ENCODE data around the gene GRSF1. TPM values are rescaled to one million over a fixed set of nuclear protein-coding genes. Genes with fewer than 3 reads are reported as not detected.
"Not testable (repeated sequence)": the region's sequence is repeated elsewhere in the genome, so short reads cannot be mapped to it uniquely, and the experiment has no call there.

Gene GRSF1
- total RNA-seq, 1 experiment from 2014 or later = 100 TPM

DNA sequence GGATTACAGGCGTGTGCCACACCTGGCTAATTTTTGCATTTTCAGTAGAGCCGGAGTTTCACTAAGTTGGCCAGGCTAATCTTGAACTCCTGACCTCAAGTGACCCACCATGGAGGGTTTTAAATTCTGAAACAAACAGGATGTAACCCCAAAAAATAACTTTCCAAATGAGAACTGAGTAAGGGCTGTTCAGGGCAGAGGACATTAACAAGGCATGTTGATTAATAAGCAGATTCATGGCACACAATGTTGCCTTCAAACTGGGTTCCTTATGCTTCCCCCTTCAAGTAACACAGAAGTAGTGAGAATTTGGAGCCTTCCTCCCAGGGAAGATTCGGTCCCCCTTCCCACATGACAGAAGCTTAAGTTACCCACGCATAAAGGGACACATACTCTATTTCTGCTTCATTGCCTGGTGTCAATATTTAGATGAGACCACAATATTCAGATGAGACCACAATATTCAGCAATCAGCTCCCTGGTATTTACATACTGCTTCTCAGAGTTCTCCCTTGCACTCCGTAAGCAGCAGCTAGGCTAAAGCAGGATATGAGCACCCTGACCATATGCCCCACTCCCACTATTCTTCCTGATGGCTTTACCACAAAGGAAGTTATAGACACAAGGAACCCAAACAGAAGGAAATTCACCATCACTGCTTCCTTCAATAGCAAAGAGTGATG, 21.4 kb downstream of the GRSF1 start:
- no peaks in the 10 kb centered on the region for H3K9me3 ChIP-seq (replicated peaks)
- H3K36me3 ChIP-seq = peaks cover 38% of the 10 kb centered on the region
- H3K4me3 ChIP-seq = no peak overlapping the region
- no peak overlapping the region for H3K27ac ChIP-seq
- no peaks in the 10 kb centered on the region for H3K27me3 ChIP-seq (replicated peaks)
- DNase-seq (ENCODE audit: low read depth in 1 of 2, low spot score in 2 of 2) = no peak
- no peaks in the 10 kb centered on the region for H3K4me1 ChIP-seq (replicated peaks)

DNA sequence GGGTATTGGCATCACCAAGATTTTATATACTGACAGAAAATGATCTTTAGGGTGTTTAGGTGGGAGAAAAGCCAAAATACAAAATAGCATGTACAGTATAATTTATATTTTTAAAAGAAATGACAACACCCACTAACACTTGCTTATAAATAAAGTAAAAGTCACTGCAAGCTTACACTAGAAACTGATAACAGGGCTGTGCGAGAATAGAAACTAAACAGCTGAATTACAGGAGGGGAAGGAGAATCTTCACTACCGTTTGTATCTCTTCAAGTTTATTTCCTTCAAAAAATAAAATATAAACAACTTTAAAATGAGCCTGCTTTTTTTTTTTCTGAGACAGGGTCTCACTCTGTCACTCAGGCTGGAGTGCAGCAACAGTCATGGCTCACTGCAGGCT, 22.8 kb downstream of the GRSF1 start:
- Histone ChIP-seq H3K27me3 (replicated peaks) (no peaks in the 10 kb centered on the region), H3K27ac (no peak overlapping the region), H3K36me3 (peaks cover 27% of the 10 kb centered on the region), H3K4me1 (replicated peaks) (no peaks in the 10 kb centered on the region), H3K4me3 (no peak overlapping the region), H3K9me3 (replicated peaks) (no peaks in the 10 kb centered on the region)
- DNase-seq (ENCODE audit: low read depth in 1 of 2, low spot score in 2 of 2) = no peak

DNA sequence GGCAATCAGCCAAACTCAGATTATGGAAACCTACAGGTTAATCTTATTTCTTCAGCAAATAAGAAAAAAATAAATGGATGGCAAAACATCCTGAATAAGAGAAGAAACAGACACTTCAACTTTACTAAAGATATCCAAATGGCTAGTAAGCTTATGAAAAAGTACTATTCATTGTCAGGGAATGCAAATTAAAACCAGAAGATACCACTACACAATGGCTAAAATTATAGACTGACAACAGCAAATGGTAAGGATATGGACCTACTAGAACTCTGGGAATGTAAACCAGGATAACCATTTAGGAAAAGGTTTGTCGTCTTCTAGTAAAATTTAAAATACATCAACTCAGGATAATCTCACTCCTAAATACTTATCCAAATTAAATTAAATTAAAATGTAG, 24.3 kb downstream of the GRSF1 start:
- no peak overlapping the region for H3K27ac ChIP-seq
- no peaks in the 10 kb centered on the region for H3K9me3 ChIP-seq (replicated peaks)
- H3K36me3 ChIP-seq = peaks cover 17% of the 10 kb centered on the region
- no peaks in the 10 kb centered on the region for H3K27me3 ChIP-seq (replicated peaks)
- H3K4me3 ChIP-seq = no peak overlapping the region
- no peaks in the 10 kb centered on the region for H3K4me1 ChIP-seq (replicated peaks)
- no peak for DNase-seq (ENCODE audit: low read depth in 1 of 2, low spot score in 2 of 2)

DNA sequence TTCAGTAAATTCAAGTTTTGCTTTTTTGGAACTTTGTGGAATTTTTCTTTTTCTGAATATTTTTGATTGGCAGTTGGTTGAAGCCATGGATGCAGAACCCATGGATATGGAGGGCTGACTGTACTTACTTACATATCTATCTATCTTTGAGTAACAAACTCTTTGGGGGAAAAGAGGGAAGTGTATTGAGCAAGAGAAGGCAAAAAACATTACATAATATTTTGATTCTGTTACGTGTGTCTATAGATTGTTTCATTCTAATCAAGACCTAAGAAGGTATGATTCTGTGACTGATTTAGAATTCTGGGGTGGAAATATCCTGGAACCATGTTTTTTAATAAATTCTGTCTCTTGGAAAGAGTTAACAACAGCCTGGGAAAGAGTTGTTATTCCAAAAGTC, 31.5 kb downstream of the GRSF1 start:
- no peak for DNase-seq (ENCODE audit: low read depth in 1 of 2, low spot score in 2 of 2)
- no peaks in the 10 kb centered on the region for H3K36me3 ChIP-seq

DNA sequence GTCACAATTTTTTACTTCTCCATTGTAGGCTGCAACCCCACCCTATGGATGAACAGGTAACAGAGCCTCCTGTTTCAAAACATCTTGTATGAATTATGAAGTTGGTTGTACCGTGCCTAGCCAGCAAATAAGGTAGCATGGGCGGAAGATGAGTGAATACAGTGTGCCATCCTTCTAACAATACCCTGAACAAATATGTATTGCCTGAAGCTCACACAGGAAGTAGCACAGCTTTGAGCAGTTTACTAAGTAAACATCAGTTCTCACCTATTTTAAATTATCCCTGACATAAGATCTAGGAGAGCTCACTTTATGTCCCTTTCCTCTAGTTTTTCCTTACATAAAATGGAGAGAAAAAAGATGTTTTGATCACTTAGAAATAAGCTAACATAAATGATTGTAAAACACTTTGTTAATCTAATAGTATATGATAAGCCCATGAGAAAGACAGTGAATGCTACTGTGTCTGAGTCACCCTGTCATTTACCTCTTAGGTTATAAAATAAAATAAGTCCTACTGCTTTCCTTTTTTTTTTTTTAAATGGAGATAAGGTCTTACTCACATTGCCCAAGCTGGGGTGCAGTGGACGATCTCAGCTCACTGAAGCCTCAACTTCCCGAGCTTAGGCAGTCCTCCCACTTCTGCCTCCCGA, 36.6 kb downstream of the GRSF1 start:
- DNase-seq (ENCODE audit: low read depth in 1 of 2, low spot score in 2 of 2) = no peak
- H3K4me3 ChIP-seq = no peak overlapping the region
- H3K27ac ChIP-seq = no peak overlapping the region

More for the DNA sequence above, 31.5 kb downstream of the GRSF1 start:
- no peaks in the 10 kb centered on the region for H3K4me1 ChIP-seq (replicated peaks)
- H3K27me3 ChIP-seq (replicated peaks) = no peaks in the 10 kb centered on the region
- H3K4me3 ChIP-seq = no peak overlapping the region
- H3K9me3 ChIP-seq (replicated peaks) = no peaks in the 10 kb centered on the region
- H3K27ac ChIP-seq = no peak overlapping the region

DNA sequence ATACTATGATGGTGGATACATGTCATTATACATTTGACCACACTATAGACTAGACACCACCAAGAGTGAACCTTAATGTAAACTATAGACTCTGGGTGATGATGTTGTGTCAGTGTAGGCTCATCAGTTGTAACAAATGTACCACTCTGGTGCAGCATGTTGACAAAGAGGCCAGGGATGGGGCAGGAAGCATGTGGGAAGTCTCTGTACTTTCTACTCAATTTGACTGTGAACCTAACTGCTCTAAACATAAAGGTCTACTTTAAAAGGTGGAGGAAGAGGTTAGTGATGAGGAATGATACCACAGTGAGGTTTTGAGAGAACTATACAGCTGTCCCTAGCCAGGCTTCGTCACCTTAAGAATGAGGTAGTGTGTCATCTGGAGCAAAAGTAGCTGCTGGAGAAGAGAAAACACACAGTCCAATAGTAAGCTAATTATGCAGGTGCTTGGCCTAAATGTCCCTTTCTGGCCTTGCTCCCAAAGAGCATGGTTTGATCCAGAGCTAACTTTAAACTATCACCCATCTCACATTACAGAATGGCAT, 38.4 kb downstream of the GRSF1 start:
- H3K9me3 ChIP-seq (replicated peaks) = no peaks in the 10 kb centered on the region
- no peak overlapping the region for H3K27ac ChIP-seq
- H3K27me3 ChIP-seq (replicated peaks) = no peaks in the 10 kb centered on the region
- 0 out of 2 replicates have a peak, but pooled peaks cover 3% of the 10 kb centered on the region for H3K4me1 ChIP-seq (replicated peaks)
- no peaks in the 10 kb centered on the region for H3K36me3 ChIP-seq
- no peak for DNase-seq (ENCODE audit: low read depth in 1 of 2, low spot score in 2 of 2)
- no peak overlapping the region for H3K4me3 ChIP-seq

More for the DNA sequence above, 36.6 kb downstream of the GRSF1 start:
- Histone ChIP-seq H3K9me3 (replicated peaks) (no peaks in the 10 kb centered on the region), H3K27me3 (replicated peaks) (no peaks in the 10 kb centered on the region), H3K36me3 (no peaks in the 10 kb centered on the region), H3K4me1 (replicated peaks) (0 out of 2 replicates have a peak, but pooled peaks cover 3% of the 10 kb centered on the region)

DNA sequence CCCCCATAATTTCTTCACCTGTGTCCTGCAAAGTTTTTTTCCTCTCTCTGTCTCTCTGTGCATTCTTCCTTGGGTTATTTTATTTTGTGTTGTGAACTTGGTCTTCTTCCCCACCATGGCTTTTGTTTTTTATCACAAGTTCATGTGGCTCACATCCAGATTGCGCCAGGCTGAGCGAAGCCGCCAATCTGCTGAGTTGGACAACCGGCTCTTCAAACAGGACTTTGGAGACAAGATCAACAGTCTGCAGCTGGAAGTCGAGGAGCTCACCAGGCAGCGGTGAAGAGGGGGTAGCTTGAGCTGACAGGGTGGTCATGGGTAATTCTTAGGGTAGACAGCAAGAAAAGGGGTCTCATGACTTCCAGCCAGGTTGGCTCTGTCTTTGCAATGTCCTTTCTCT, 46.1 kb downstream of the GRSF1 start:
- no peak for DNase-seq (ENCODE audit: low read depth in 1 of 2, low spot score in 2 of 2)
- Histone ChIP-seq H3K4me1 (replicated peaks) (peaks cover 14% of the 10 kb centered on the region), H3K27ac (no peak overlapping the region), H3K4me3 (no peak overlapping the region), H3K9me3 (replicated peaks) (no peaks in the 10 kb centered on the region), H3K36me3 (peaks cover 5% of the 10 kb centered on the region; the same call in 1 of the 2 replicates), H3K27me3 (replicated peaks) (no peaks in the 10 kb centered on the region)

DNA sequence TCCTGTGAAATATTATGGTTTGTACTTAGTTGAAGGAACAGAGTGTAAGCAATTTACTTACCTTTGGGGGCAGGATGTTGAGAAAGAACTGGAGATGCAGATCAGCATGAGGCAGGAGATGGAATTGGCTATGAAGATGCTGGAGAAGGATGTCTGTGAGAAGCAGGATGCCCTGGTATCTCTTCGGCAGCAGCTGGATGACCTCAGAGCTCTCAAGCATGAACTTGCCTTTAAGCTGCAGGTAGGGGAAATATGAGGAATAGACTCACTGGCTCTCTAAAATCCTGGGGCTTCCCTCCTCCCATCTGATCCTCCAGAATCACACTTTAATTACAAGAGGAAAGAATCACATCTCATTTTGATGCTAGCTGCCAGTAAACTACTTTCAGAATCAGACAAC, 51.0 kb downstream of the GRSF1 start:
- no peak overlapping the region for H3K27ac ChIP-seq
- no peak for DNase-seq (ENCODE audit: low read depth in 1 of 2, low spot score in 2 of 2)
- peaks cover 14% of the 10 kb centered on the region for H3K4me1 ChIP-seq (replicated peaks)
- no peaks in the 10 kb centered on the region for H3K9me3 ChIP-seq (replicated peaks)
- H3K27me3 ChIP-seq (replicated peaks) = no peaks in the 10 kb centered on the region
- H3K4me3 ChIP-seq = no peak overlapping the region
- H3K36me3 ChIP-seq = peaks cover 8% of the 10 kb centered on the region; the same call in 1 of the 2 replicates

DNA sequence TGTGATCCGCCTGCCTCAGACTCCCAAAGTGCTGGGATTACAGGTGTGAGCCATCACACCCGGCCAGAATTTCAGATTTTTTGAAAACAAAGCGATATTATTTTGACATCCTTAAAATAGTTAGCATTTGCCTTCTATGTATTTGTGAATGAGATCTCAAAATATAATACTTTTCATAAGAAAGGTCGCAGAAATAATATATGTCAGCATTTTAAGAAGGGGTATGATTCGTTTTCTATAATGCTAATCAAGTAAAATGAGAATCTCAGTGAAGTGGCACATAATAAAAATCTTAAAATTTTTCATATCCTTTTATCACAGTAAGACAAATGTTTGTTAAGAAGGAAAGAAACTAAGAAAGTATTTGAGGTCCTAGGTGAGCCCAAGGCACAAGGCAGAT, 52.2 kb downstream of the GRSF1 start:
- no peak for DNase-seq (ENCODE audit: low read depth in 1 of 2, low spot score in 2 of 2)
- peaks cover 11% of the 10 kb centered on the region for H3K36me3 ChIP-seq
- H3K27ac ChIP-seq = no peak overlapping the region
- H3K27me3 ChIP-seq (replicated peaks) = no peaks in the 10 kb centered on the region
- H3K4me3 ChIP-seq = no peak overlapping the region
- H3K4me1 ChIP-seq (replicated peaks) = peaks cover 14% of the 10 kb centered on the region
- H3K9me3 ChIP-seq (replicated peaks) = no peaks in the 10 kb centered on the region

DNA sequence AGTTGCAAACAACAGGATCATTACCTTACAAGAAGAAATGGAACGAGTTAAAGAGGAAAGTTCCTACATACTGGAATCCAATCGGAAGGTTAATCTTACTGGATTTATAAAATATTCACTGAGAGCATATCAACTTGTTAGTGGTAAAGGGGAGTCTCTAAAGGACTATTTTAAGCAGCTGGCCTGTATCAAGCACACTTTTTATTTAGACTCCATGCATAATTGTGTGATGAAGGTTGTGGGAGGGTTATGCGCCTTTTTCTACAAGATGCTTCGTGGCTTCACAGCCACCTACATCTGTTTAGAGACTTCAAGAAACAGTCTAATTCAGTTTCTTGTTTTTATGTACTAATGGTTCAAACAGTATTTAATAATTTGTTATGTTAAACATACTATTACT, 56.6 kb downstream of the GRSF1 start:
- Histone ChIP-seq H3K4me3 (no peak overlapping the region), H3K9me3 (replicated peaks) (no peaks in the 10 kb centered on the region), H3K27me3 (replicated peaks) (no peaks in the 10 kb centered on the region), H3K4me1 (replicated peaks) (peaks cover 8% of the 10 kb centered on the region), H3K36me3 (peaks cover 5% of the 10 kb centered on the region), H3K27ac (no peak overlapping the region)
- DNase-seq (ENCODE audit: low read depth in 1 of 2, low spot score in 2 of 2) = no peak

DNA sequence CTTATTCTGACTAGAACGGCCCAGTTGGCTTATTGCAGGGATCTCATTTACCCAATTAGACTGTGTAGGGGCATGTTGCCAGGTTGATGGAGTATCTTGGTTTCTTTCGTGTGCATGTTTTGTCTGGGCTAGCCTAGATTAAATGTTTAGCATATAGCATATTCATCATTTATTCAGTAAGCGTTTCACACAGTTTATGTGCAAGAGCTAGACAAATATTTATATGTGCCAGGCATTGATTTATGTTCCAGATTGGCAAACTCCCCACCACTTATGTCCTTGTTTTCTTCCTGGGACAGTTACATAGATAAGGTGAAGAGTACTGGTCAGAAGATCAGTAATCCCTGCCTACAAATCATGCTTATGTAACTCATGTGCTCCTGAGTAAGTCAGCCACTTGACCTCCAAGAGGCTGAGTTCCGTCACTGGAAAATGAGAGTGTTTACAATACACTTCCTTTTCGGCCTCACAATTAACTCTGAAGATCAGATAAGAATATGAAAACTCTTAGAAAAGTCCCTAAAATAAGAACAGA, 60.7 kb downstream of the GRSF1 start:
- peaks cover 8% of the 10 kb centered on the region for H3K4me1 ChIP-seq (replicated peaks)
- H3K4me3 ChIP-seq = no peak overlapping the region
- no peaks in the 10 kb centered on the region for H3K27me3 ChIP-seq (replicated peaks)
- no peak overlapping the region for H3K27ac ChIP-seq
- H3K9me3 ChIP-seq (replicated peaks) = no peaks in the 10 kb centered on the region
- peak in 1 of 2 experiments; percentile 20 for DNase-seq (ENCODE audit: low read depth in 1 of 2, low spot score in 2 of 2)
- peaks cover 3% of the 10 kb centered on the region for H3K36me3 ChIP-seq

DNA sequence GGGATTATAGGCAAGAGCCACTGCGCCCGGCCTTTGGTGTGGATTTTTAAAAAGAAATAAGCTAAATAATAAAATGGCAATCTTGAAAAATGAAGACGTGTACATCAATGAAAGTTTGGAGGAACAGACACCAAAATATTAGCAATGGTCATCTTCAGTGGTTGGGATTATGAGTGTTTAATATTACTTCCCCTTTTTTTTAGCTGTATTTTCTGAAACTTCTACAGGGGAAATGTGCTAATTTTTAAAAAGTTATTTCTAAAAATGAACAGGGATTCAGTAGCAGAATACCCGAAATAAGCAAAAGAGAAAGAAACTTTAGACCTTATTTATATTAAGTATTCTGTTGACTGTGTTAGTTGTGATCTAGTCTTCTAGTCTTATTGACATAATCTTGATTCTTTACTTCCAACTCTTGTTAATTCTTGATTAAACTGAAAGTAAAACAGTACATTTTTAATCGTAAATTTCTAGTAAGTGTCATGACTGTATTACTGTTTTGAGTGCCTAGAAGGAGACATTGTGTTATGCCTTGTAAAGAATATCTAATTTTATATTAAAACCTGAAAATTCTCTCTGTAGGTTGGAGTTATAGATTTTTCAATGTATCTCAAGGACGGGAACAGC, 66.6 kb downstream of the GRSF1 start:
- peaks cover 9% of the 10 kb centered on the region for H3K4me1 ChIP-seq (replicated peaks)
- no peaks in the 10 kb centered on the region for H3K9me3 ChIP-seq (replicated peaks)
- no peak overlapping the region for H3K4me3 ChIP-seq
- H3K27ac ChIP-seq = no peak overlapping the region
- DNase-seq (ENCODE audit: low read depth in 1 of 2, low spot score in 2 of 2) = no peak
- H3K27me3 ChIP-seq (replicated peaks) = no peaks in the 10 kb centered on the region
- H3K36me3 ChIP-seq = no peaks in the 10 kb centered on the region

DNA sequence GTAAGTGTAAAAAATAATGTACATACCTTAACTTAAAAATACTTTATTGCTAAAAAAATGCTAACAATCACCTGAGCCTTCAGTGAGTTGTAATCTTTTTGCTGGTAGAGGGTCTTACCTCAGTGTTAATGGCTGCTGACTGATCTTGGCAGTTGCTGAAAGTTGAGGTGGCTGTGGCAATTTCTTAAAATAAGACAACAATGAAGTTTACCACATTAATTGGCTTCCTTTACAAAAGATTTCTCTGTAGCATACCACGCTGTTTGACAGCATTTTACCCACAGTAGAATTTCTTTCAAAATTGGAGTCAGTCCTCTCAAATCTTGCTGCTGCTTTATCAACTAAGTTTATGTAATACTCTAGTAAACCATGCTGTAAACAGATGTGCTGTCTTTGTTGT, 70.3 kb downstream of the GRSF1 start:
- not testable (repeated sequence) for H3K27me3 ChIP-seq (replicated peaks); DNase-seq (ENCODE audit: low read depth in 1 of 2, low spot score in 2 of 2); H3K27ac ChIP-seq; H3K36me3 ChIP-seq; H3K4me3 ChIP-seq; H3K9me3 ChIP-seq (replicated peaks)
- H3K4me1 ChIP-seq (replicated peaks) = peaks cover 16% of the 10 kb centered on the region

All from SJSA1 (cell line).